GM18505 (cell line): ENCODE data around the gene ZSCAN30.

Experiments used
- ATAC-seq: cut with Tn5 transposase; IDR thresholded peaks from one replicate; pipeline ENCODE4 v1.9.1; 2021; ENCODE audit not compliant: unreplicated experiment
- POLR2A ChIP-seq: IDR thresholded peaks from 4 replicates; pipeline ENCODE4 v1.6.1; 2011; ENCODE audit warnings: borderline replicate concordance; ENCODE audit not compliant: insufficient read depth, insufficient read length; ENCODE audit errors: extremely low read depth

Gene ZSCAN30

GRCh38 chr18:35306588-35307250 is 16.7 kb upstream of the ZSCAN30 start:
- no peak for ATAC-seq
- TF ChIP-seq POLR2A = no peak

- ATAC-seq = no peak
- no peak for TF ChIP-seq POLR2A
These were observed 13.6 kb upstream of the ZSCAN30 start for GRCh38 chr18:35303610-35304009.

- no peak for TF ChIP-seq POLR2A
- no peak for ATAC-seq
These were observed 6.0 kb upstream of the ZSCAN30 start for GRCh38 chr18:35296060-35296459.

- no peak for TF ChIP-seq POLR2A
These were observed 1.1 kb upstream of the ZSCAN30 start for GRCh38 chr18:35291166-35291565.

GRCh38 chr18:35289727-35290093 is 319 bp downstream of the ZSCAN30 start:
- no peak for TF ChIP-seq POLR2A
- ATAC-seq = peak; percentile 35

More at GRCh38 chr18:35291166-35291565, 1.1 kb upstream of the ZSCAN30 start:
- no peak for ATAC-seq

GRCh38 chr18:35289293-35289692 is 736 bp downstream of the ZSCAN30 start:
- TF ChIP-seq POLR2A = no peak
- ATAC-seq = no peak

GRCh38 chr18:35284841-35285240 is 5.2 kb downstream of the ZSCAN30 start:
- no peak for TF ChIP-seq POLR2A
- no peak for ATAC-seq

GRCh38 chr18:35283923-35284794 is 5.9 kb downstream of the ZSCAN30 start:
- no peak for TF ChIP-seq POLR2A
- no peak for ATAC-seq

GRCh38 chr18:35282353-35282752 is 7.7 kb downstream of the ZSCAN30 start:
- no peak for TF ChIP-seq POLR2A
- ATAC-seq = no peak

GRCh38 chr18:35278969-35279368 is 11.1 kb downstream of the ZSCAN30 start:
- no peak for TF ChIP-seq POLR2A

GRCh38 chr18:35278085-35278484 is 11.9 kb downstream of the ZSCAN30 start:
- no peak for TF ChIP-seq POLR2A
- no peak for ATAC-seq

More at GRCh38 chr18:35278969-35279368, 11.1 kb downstream of the ZSCAN30 start:
- no peak for ATAC-seq

- no peak for TF ChIP-seq POLR2A
- no peak for ATAC-seq
These were observed 12.4 kb downstream of the ZSCAN30 start for GRCh38 chr18:35277633-35278032.

- no peak for TF ChIP-seq POLR2A
- no peak for ATAC-seq
These were observed 13.8 kb downstream of the ZSCAN30 start for GRCh38 chr18:35276267-35276666.

GRCh38 chr18:35271656-35272055 is 18.4 kb downstream of the ZSCAN30 start:
- no peak for ATAC-seq
- no peak for TF ChIP-seq POLR2A

- no peak for ATAC-seq
These were observed 21.2 kb downstream of the ZSCAN30 start for GRCh38 chr18:35268821-35269220.

GRCh38 chr18:35267809-35268208 is 22.2 kb downstream of the ZSCAN30 start:
- ATAC-seq = no peak
- TF ChIP-seq POLR2A = no peak

More at GRCh38 chr18:35268821-35269220, 21.2 kb downstream of the ZSCAN30 start:
- TF ChIP-seq POLR2A = no peak
